SW480 (cell line): ENCODE data around the gene CAB39.
"Not testable (repeated sequence)": the region's sequence is repeated elsewhere in the genome, so short reads cannot be mapped to it uniquely, and the experiment has no call there.

Experiments used
- DNase-seq: peaks from one replicate; pipeline ENCODE4 v3.0.0-alpha.2; 2016; ENCODE audit warnings: low spot score

The CAB39 gene

DNA sequence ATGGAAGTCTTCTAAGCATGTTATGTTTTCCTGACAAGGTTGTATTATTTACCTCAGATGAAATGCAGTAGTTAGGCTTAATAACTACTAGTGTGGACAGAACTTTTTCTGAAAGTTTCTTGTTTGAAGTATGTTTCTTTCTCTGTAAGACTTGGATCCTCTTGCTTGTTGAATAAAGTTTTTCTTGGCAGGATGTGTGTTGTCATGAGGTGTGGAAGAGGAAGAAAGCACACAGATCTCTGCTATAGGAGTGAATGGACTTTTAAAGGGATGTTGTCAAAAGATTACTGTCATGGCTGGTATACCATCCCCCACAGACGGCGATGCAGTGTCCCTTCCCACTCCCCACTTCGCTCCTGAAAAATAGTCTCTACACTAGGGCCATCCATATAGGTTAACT is 2.6 kb downstream of the CAB39 start:
- DNase-seq = no peak

DNA sequence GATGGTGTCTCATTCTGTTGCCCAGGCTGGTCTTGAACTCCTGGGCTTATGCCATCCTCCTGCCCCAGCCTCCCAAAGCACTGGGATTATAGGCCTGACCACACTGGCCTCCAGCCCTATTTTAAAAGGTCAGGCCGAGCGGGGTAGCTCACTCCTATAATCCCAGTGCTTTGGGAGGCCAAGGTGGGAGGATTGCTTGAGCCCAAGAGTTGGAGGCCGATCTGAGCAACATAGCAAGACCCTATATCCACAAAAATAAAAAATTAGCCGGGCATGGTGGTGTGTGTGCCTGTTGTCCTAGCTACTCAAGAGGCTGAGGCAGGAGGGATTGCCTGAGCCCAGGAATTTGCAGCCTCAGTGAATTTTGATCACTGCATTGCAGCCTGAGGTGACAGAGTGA is 3.9 kb downstream of the CAB39 start:
- DNase-seq = no peak

DNA sequence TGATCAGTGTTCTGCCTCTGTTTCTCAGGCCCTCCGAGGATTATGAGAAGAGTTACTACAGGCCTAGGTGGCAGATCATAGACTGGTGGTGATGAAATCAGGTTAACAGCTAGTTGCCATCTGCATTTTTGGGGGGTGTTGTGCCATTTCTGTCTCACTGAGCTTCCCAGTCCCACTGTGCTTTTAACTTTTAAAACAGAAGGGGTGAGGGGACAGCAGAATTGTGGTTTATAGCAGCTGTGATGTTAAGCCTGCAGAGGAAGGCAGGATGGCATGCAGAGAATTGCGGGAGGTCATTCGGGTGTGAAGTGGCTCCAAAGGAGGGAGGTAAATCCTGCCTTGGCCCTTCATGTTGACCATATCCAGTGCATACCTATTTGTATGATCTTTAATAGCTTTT is 5.0 kb downstream of the CAB39 start:
- DNase-seq = no peak

DNA sequence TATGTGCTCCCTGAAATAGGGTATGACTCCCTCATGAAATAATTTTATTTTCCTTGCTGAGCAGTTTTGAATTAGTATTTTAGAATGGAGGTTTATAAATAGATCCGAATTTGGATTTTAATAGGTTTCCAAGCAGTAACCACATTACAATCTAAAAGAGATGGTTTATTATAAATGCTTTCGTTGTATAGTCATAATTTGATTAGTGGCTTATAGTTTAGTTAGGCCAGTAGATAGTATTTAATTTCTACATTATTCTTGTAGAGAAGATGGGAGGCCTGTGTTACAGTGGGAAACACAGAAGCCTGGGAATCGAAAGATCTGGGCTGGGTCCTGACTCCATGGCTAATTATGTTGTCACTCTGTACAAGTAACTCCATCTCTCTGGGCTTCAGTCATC is 6.7 kb downstream of the CAB39 start:
- no peak for DNase-seq

DNA sequence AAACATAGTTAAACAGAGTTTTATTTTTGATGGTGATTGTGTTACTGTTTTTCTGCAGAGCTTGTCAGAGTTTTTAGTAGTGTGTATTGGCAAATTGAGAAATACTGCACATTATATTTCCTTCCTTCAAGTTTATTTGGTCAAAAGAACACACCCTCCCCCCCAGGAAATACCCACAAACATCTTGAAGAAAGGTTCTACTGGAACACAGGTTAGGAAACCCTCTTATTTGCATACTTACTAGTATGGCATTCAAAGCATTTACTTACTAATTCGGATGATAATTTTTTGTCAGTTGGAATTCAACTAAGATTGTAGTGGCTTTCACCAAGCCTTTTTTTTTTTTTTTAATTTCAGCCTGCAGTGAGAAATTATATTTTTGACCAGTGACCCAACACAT is 9.1 kb downstream of the CAB39 start:
- no peak for DNase-seq

DNA sequence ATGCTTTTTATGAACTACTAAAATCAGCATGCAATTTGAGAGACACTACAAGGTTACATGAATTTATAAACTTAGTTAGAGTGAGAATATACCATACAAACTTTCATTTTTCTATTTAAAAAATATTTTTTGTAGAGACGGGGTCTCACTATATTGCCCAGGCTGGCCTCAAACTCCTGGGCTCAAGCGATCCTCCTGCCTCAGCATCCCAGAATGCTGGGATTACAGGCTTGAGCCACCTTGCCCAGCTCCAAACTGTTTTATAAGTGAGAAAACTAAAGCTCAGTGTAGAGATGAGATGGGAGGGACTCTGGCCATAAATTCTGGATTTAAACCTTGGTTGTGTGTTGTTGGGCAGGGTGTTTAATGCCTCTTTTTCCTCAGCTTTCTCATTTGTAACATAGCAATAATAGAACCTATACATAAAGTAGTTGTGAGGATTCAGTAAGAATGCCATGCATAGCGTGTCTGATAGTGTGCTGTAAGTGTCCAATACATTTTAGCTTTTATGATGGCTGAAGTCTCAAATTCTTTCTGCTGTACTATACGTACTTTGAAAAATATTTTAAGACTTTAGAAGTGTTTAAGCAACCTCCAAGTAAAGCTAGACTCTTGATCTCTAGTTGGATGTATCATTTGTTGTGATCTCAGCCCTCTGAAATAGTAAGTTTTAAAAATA is 9.7 kb downstream of the CAB39 start:
- no peak for DNase-seq

DNA sequence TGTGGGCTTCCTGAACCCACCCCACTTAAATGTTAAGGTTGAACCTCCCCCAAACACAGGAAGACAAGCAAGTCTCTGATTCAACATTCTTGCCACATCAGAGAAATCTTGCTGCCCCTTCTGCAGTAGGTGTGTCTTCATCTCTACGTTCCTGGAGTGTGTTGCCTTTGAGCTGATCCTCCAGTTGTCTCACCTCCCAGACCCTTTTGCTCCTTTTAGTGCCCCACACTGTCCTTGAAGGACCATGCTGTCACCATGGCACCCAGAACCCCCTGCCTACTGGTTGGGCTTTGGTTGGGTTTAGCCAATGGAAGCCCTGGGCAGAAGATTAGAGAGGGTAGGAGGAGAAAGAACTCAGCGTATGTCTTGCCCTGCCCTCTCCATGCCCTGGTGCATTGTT is 10.7 kb downstream of the CAB39 start:
- DNase-seq = no peak

DNA sequence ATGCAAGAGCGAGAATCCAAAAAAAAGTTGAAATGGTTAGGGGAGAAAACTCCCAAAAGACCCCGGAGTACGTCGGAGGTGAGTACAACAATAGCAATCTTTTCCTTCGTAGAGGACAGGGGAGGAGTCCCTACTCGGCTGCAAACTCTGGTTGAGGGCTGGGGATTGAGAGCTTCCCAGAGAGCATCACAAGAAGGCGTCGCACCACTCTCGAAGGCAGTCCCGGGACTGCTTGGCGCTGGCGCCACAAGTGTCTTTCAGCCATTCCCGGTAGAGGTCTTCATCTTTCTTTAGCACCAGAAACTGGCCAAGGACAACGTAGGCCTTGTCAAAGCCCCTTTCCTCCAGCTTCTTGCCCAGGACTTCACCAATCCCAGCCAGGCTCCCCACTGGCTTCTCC is 12.3 kb downstream of the CAB39 start:
- not testable (repeated sequence) for DNase-seq

DNA sequence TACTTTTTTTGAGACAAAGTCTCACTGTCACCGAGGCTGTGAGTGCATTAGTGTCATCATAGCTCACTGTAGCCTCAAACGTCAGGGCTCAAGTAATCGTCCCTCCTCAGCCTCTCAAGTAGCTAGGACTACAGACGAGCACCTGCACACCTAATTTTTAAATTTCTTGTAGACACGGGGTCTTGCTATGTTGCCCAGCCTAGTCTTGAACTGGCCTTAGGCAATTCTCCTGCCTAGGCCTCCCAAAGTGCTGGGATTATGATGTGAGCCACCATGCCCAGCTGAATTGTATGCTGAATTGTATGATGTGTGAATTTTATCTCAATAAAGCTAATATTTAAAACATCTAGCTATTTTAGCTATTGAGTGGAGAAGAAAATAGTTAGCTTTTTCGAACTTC is 18.9 kb downstream of the CAB39 start:
- no peak for DNase-seq

DNA sequence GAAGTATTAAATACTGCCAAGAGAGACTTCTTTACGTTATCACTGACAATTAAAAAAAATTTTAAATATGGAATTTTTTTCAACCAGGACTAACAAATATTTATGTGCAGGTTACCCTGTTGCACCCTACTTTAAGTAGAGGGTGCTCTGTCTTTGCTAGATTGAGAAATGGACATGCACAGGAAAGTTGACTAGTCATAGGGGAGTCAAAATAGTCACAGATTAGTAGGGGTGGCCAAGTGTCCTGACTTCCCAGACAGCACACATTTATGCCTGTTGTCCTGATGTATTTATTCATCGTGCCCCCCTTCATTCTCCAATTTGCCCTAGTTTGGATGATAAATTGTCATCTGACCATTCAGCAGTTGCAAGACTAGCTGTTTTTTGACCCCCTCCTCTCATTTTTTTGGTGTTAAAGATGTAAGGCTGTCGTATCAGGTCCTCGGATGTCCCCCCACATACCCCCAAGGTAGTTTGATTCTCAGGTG is 20.3 kb downstream of the CAB39 start:
- no peak for DNase-seq

DNA sequence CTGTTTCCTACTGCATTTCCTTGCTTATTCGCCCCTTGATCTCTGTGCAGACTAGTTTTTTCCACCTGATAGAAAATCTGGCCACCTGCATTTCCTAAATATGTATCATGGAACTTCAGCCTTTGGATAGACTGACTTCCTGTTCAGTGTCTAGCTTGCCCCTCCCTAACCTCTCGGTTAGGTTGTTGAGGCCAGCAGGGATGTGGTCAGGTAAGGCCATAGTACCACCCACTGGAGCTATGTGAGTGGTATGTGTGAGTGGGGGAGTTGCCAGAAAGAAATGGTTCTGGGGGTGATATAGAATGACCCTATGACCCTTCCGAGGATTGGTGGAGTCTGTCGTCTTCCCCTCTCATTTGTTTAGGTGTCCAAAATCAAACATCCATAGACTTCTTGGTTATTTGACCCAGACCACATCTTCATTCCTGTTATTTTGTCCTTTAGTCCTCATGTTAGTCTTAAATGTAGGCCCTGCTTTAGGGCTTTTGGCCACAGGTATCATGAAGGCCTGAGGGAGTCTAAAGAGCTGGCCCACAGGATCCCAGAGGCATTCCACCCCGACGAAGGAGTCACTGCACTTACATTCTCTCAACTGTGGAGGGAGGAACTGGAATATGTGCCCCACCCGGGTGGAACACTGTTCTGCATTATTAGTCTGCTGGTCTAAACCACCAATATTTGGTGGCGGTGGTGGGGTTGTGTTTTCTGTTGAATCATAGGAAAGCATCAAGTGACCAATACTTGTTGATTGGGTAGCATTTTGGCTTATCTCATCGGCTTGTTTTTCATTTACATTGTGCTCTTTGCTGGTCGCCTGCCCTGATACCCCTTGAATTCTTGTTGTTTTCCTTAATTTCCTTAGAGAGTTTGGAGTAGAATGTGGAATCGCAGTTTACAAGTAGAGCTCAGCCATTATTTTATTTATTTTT is 21.9 kb downstream of the CAB39 start:
- peak; percentile 20 for DNase-seq

DNA sequence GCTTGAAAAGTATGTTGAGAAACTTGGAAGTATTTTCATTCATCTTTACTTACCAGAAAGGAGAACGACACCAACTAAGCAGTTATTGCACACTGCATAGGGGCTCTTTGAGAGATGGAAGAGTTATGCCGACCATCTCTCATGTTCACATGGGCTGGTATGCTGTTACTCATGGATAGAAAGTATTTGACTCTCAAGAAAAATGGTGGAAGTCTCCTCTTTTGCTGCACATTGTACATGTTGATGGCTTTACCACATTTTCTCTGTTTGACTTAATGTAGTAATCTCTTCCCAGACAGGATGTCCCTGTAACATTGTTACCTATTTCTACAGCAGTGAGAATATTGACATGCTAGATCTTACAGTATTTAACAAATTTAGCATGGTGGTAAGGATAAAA is 23.2 kb downstream of the CAB39 start:
- DNase-seq = no peak

DNA sequence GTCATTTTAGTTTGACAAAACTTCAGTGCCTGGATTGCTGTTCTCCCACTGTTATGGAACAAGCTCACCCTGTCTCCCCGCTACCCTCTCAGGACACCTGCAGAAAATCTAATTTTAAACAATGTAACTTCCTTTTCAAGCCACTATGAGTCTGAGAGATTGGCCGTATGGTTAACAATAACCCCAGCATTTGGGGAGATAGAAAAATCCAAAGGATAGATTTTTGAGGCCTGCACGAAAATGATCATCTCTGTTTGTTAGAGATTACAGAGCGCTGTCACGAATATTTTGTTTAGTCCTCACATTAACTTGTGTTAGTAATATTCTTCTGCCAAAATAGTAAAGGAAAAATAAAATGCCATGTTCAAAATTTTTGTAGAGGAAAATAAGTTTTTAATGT is 24.7 kb downstream of the CAB39 start:
- no peak for DNase-seq

DNA sequence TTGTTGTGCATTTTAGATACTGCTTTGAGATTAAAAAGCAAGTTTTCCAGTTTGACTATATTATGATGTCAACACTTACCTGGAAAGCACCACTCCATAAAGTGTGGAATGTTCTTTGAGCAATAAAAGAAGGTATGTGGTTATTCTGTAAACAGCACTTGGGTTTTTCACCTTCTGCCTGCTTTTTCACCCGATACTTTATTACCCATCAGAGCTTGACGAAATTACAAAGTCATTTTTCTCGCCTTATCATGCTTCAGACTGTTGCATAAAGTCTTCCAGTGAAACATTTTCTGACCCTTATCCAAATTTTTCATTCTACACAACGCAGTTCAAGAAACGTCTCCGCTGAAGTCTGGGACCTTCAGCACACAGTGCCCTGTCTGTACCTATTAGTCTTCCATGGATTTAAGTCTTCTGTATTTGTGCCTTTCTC is 25.2 kb downstream of the CAB39 start:
- no peak for DNase-seq

DNA sequence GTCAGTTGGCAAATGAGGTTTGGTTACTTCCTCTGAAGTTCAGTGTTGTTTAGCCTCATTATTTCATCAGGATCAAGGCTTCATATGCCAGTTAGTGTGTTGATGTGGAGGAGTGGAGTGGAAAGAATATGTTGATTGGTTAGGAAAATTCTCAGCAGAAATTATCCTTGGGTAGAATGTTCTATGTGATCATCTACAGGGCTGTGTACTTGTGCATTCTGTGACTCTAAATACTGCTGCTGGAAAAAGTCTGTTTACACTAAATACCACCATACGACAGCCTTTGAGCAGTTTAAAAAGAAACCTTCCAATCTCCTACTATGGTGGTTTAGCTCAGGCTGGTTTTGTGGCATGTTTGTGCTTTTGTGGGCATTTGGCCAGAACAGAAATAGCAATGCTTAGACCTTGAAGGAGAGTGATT is 25.8 kb downstream of the CAB39 start:
- no peak for DNase-seq

DNA sequence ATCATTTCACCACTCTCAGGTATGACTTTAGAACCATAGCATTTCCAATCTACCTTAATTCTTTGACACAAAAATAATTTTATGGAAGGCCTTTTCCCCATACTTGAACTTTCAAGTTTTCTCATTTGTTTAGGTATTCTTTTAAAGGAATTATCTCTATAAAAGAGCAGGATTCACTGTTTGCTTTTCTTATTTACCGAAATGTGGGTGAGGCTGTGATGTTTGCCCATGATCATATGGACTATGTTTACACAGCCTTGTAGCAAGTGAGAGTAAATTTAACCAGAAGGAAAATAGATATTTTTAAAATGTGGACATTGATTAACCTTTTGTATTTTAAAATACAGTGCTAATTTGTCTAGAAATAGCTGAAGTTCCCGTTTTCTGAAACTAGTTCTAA is 26.3 kb downstream of the CAB39 start:
- no peak for DNase-seq

DNA sequence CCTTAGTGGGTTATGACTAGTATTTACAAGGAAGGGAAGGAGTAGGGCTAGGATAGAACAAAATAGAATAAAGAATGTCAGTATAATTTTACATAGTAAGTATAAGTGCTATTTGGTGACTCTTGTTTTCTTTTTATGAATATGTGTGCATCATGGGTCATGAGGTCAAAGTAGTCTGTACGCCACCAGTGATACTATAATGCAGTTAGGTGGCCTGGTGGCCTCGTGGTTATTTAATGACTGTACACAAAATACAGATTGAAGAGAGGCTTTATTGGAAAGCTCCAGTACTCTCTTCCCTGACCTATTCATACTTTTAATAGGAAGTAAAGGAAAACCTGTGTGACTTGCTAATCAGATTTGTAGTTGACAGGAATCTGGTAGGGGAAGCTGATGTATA is 27.3 kb downstream of the CAB39 start:
- no peak for DNase-seq

DNA sequence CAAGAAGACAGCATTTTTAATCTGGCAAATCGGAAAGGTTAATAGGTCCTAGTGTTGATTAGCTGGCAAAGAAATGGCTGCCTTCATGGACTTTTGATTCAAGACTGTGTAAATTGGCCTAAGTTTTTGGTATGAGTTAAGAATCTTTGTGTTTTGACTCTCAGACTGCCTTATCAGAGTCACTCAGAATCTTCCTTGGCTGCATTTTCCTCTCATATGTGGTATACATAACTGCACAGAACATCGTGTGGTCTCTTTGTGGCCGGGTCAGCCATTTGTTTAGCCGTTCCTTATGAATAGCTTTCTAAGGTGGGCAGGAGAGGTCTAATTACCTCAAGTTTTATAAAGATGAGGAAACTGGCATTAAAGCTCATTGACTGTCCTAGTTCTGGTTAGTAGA is 30.1 kb downstream of the CAB39 start:
- no peak for DNase-seq

DNA sequence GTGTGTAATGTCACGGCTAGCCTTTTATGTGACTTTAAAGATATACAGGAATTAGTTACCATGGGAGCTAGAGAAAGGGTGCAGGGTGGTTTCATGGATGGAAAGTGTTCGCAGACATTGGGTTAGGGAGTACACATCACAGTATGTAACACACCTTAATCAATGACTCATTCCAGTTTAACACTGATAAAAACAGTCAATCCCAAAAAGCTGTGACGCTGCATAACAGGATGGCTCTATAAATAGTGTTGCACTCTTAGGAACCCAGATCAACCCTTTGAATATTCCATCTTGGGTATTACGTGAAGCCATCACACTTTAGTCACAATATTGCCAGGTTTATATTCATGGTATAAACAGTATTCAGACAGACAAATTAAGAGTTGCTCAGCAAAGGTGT is 33.6 kb downstream of the CAB39 start:
- DNase-seq = no peak

DNA sequence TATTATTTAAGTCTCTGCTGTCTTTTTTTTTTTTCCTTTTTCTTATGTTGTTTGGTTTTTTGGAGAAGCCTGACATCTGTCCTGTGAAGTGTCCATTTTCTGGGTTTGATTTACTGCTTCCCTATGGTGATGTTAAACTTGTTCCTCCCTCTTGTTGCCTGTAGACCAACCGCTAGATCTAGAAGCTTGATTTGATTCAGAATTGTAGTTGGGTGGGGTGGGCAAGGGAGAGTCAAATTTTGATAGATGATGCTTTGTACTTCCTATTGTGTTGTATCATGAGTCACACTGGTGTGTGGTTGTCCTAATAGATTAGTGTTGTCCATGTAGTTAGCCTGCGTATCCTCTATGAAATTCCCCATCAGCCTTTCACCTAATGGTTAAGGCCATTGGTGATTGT is 35.4 kb downstream of the CAB39 start:
- no peak for DNase-seq

DNA sequence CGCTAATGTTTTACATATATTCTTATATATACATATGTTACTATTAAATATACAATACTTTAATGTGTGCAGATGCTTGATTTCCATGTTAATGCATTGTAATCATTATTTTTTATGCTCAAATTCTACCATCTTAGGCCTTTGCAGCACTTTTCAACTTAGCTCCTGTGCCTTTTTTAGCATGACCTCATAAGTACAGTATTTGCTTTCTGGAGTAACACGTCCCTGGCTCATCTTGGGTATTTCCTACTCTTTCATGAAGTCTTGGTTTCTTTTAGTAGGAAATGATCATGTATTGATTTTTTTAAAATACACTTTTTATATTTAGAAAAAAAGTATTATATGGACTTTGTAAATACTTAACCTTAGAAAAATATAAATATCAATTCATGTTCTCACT is 36.5 kb downstream of the CAB39 start:
- no peak for DNase-seq

DNA sequence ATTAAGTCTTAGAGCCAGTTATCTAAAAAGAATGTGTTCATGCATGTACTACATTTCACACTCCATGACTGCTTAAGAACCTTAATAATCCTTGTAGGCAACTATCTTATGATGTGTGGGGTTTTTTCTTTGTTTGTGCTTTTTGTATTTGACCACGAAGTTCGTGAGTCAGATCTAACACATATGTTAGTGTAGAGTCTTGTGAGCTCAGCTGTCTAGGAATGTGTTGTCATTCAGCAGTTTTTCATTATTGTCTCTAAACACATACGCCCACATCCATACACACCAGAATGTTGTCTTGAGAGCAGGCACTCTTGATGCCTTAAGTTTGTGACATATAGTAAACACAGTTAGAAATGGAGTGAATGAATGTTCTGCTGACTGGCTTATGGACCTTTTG is 38.4 kb downstream of the CAB39 start:
- DNase-seq = no peak

DNA sequence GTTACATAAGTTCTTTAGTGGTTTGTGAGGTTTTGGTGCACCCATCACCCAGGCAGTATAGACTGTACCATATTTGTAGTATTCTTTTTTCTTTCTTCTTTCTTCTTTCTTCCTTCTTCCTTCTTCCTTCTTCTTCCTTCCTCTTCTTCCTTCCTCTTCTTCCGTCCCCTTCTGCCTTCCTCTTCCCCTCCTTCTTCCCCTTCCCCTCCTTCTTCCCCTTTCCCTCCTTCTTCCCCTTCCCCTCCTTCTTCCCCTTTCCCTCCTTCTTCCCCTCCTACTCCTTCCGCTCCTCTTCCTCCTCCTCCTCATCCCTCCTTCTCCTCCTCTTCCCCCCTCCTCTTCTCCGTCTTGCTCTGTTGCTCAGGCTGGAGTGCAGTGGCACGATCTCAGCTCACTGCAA is 41.6 kb downstream of the CAB39 start:
- no peak for DNase-seq
